A549 (cell line): ENCODE results near the gene GAK. TPM values are rescaled to one million over a fixed set of nuclear protein-coding genes. Genes with fewer than 3 reads are reported as not detected.

Source experiments
- ATAC-seq, 2 experiments: fragments of 200-7000 bp in 1 of 2; fragments of >200 bp in 1 of 2; cut with Nextera tagmentation in 1 of 2; cut with Tn5 transposase in 1 of 2; 3 replicates each; pipeline versions ENCODE4 v1.8.0 to v1.9.1; 2018 to 2020; ENCODE audit warnings: mild to moderate bottlenecking in 1 of 2, moderate library complexity in 1 of 2
- CTCF ChIA-PET: fragments of 300-600 bp; sonication (Branson Sonifier 250); formaldehyde crosslinking; extraction: SDS; loops from one replicate; lab custom pipeline; 2021; ENCODE audit warnings: antibody characterized with exemption, inconsistent platforms; lab: Yijun Ruan, JAX
- POLR2A ChIA-PET: fragments of 350-600 bp; formaldehyde crosslinking; extraction: SDS; loops from one replicate; lab custom pipeline; 2021; ENCODE audit warnings: antibody characterized with exemption, inconsistent platforms; lab: Yijun Ruan, JAX
- DNase-seq, 2 experiments: peaks; one replicate each; pipeline versions ENCODE4 v3.0.0 to v3.0.0-alpha.2; 2011 to 2016; ENCODE audit warnings: low read depth in 1 of 2, low spot score in 1 of 2
- FAIRE-seq: peaks from 2 replicates; lab custom pipeline; 2011; peaks lifted over from hg19 to GRCh38; lab: Jason Lieb, UNC
- H3K27ac ChIP-seq, 2 experiments: fragments of >200 bp; sonication (Bioruptor Twin); formaldehyde crosslinking; 3 replicates each; pipeline ENCODE4 v1.5.1; 2016 to 2017
- H3K4me1 ChIP-seq: fragments of >200 bp; sonication (Bioruptor Twin); formaldehyde crosslinking; 3 replicates; pipeline ENCODE4 v1.6.1; 2016
- H3K4me2 ChIP-seq: fragments of >200 bp; sonication (Bioruptor Twin); formaldehyde crosslinking; 3 replicates; pipeline ENCODE4 v1.6.1; 2016
- H3K4me3 ChIP-seq: fragments of >200 bp; sonication (Bioruptor Twin); formaldehyde crosslinking; 3 replicates; pipeline ENCODE4 v1.5.1; 2016
- H3K9me3 ChIP-seq: fragments of >200 bp; sonication (Bioruptor Twin); formaldehyde crosslinking; 3 replicates; pipeline ENCODE4 v1.6.1; 2016
- CEBPB ChIP-seq, 2 experiments: fragments of >200 bp in 1 of 2; sonication (Bioruptor Twin) in 1 of 2; formaldehyde crosslinking in 1 of 2; IDR thresholded peaks; 2 replicates each; pipeline ENCODE4 v1.6.1; 2012 to 2016
- CHD4 ChIP-seq: fragments of 200-600 bp; sonication (generic); IDR thresholded peaks from 2 replicates; pipeline ENCODE4 v1.6.1; 2016; ENCODE audit warnings: antibody characterized with exemption, mild to moderate bottlenecking, borderline replicate concordance
- EP300 ChIP-seq, 2 experiments: fragments of >200 bp; sonication (Bioruptor Twin); formaldehyde crosslinking; IDR thresholded peaks; 2 replicates in 1 of 2; 3 replicates in 1 of 2; pipeline ENCODE4 v1.6.1; 2016 to 2017
- FOSB ChIP-seq: fragments of 250-450 bp; sonication (Bioruptor Pico); IDR thresholded peaks from 2 replicates; pipeline ENCODE4 v1.5.0; 2020; ENCODE audit warnings: mild to moderate bottlenecking, moderate library complexity
- HDAC2 ChIP-seq: fragments of 200-600 bp; sonication (generic); IDR thresholded peaks from 2 replicates; pipeline ENCODE4 v1.6.1; 2016
- HOXA7 ChIP-seq: fragments of 250-450 bp; sonication (Bioruptor Pico); IDR thresholded peaks from 2 replicates; pipeline ENCODE4 v1.5.0; 2020; ENCODE audit warnings: mild to moderate bottlenecking, moderate library complexity
- MAFK ChIP-seq: fragments of 450-650 bp; IDR thresholded peaks from 2 replicates; pipeline ENCODE4 v1.6.1; 2014; ENCODE audit not compliant: partially characterized antibody
- NPAS2 ChIP-seq: fragments of 250-450 bp; sonication (Bioruptor Pico); IDR thresholded peaks from 2 replicates; pipeline ENCODE4 v1.8.0; 2022; ENCODE audit warnings: mild to moderate bottlenecking, moderate library complexity, borderline replicate concordance
- NR3C1 ChIP-seq: fragments of >200 bp; sonication (Bioruptor Twin); formaldehyde crosslinking; IDR thresholded peaks from 3 replicates; pipeline ENCODE4 v1.6.1; 2017
- POLR2AphosphoS2 ChIP-seq: conservative IDR thresholded peaks from 2 replicates; pipeline ENCODE4 v1.6.1; 2012; ENCODE audit warnings: low read length, improper control_type of control experiment, inconsistent platforms
- RARB ChIP-seq: fragments of 250-450 bp; sonication (Bioruptor Pico); IDR thresholded peaks from 2 replicates; pipeline ENCODE4 v1.8.0; 2021; ENCODE audit warnings: mild to moderate bottlenecking, moderate library complexity
- TFCP2L1 ChIP-seq: fragments of 250-450 bp; sonication (Bioruptor Pico); IDR thresholded peaks from 2 replicates; pipeline ENCODE4 v1.5.0; 2021; ENCODE audit warnings: mild to moderate bottlenecking
- ZNF302 ChIP-seq: fragments of 250-450 bp; sonication (Bioruptor Pico); IDR thresholded peaks from 2 replicates; pipeline ENCODE4 v1.9.0; 2021; ENCODE audit warnings: inconsistent platforms, mild to moderate bottlenecking, moderate library complexity
- WGBS: methylation state at CpG from one replicate; pipeline ENCODE4 v1.1.6; 2017; ENCODE audit errors: missing lambda C conversion rate; 5-methylcytosine and 5-hydroxymethylcytosine counted together
- polyA plus RNA-seq, 4 experiments: library from polyadenylated mRNA; depleted of rRNA in 3 of 4; stranded (reverse); fragments of >200 nt; fragmentation: RNase III in 1 of 4; extraction: RNeasy Plus Mini Kit Qiagen cat#74134 plus additional on column Dnase treatment in 1 of 4; gene quantifications; 2 replicates in 3 of 4; 3 replicates in 1 of 4; pipeline ENCODE4 v1.2.3, GENCODE V29; 2011 to 2017
- TF ChIP-seq, protein P1 (sequence below): fragments of 150-350 bp; IDR thresholded peaks from 2 replicates; pipeline ENCODE4 v1.6.1; 2014; ENCODE audit warnings: low read depth, mild to moderate bottlenecking, low read length
- TF ChIP-seq, protein P2 (sequence below): IDR thresholded peaks from 2 replicates; pipeline ENCODE4 v1.6.1; 2012; ENCODE audit warnings: low read depth, borderline replicate concordance
- TF ChIP-seq, protein P3 (sequence below): fragments of 200-600 bp; sonication (generic); IDR thresholded peaks from 2 replicates; pipeline ENCODE4 v1.6.1; 2016; ENCODE audit warnings: antibody characterized with exemption, mild to moderate bottlenecking, moderate library complexity
- TF ChIP-seq, protein P4 (sequence below): fragments of 450-650 bp; IDR thresholded peaks from 2 replicates; pipeline ENCODE4 v1.6.1; 2014; ENCODE audit warnings: antibody characterized with exemption
- TF ChIP-seq, protein P5 (sequence below): fragments of >200 bp; sonication (Bioruptor Twin); formaldehyde crosslinking; IDR thresholded peaks from 3 replicates; pipeline ENCODE4 v1.5.1; 2016
- TF ChIP-seq, protein P6 (sequence below): fragments of >200 bp; sonication (Bioruptor Twin); formaldehyde crosslinking; IDR thresholded peaks from 3 replicates; pipeline ENCODE4 v1.6.1; 2016

GAK gene
- polyA plus RNA-seq, 2 of the 4 experiments (the other 2 are of a cell fraction), result 13.8 to 34.3 TPM

DNA sequence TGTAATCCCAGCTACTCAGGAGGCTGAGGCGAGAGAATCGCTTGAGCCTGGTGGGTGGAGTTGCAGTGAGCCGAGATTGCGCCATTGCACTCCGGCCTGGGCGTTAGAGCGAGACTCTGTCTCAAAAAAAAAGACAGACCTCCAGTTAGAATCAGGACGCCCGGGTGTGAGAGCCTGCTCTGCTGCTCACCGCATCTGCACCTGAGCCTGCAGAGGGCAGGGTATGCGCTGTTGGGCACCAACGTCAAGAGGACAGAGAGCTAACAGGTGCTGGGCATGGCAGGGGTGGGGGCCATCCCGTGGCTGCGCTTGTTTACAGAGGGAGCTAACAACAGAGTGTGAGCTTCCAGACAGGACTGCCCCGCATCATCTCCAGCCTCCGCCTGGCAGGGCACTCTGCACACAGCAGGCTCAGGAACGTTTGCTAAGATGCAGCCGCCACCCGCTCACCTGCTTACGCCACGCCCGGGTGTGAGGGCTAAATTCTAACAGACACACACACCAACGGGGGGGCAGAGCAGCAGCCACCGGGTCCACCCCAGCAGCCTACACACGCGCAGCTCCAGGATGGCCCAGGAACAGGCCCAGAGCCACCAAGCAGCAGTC is 56.2 kb downstream of the GAK start (continued):
- TF ChIP-seq, protein P1, sequence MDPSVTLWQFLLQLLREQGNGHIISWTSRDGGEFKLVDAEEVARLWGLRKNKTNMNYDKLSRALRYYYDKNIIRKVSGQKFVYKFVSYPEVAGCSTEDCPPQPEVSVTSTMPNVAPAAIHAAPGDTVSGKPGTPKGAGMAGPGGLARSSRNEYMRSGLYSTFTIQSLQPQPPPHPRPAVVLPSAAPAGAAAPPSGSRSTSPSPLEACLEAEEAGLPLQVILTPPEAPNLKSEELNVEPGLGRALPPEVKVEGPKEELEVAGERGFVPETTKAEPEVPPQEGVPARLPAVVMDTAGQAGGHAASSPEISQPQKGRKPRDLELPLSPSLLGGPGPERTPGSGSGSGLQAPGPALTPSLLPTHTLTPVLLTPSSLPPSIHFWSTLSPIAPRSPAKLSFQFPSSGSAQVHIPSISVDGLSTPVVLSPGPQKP, result no peak
- TF ChIP-seq, protein P2, sequence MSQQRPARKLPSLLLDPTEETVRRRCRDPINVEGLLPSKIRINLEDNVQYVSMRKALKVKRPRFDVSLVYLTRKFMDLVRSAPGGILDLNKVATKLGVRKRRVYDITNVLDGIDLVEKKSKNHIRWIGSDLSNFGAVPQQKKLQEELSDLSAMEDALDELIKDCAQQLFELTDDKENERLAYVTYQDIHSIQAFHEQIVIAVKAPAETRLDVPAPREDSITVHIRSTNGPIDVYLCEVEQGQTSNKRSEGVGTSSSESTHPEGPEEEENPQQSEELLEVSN, result no peak
- no peak for TF ChIP-seq FOSB (CRISPR knock-in tag)
- TF ChIP-seq, all 56 proteins: peak for 0

DNA sequence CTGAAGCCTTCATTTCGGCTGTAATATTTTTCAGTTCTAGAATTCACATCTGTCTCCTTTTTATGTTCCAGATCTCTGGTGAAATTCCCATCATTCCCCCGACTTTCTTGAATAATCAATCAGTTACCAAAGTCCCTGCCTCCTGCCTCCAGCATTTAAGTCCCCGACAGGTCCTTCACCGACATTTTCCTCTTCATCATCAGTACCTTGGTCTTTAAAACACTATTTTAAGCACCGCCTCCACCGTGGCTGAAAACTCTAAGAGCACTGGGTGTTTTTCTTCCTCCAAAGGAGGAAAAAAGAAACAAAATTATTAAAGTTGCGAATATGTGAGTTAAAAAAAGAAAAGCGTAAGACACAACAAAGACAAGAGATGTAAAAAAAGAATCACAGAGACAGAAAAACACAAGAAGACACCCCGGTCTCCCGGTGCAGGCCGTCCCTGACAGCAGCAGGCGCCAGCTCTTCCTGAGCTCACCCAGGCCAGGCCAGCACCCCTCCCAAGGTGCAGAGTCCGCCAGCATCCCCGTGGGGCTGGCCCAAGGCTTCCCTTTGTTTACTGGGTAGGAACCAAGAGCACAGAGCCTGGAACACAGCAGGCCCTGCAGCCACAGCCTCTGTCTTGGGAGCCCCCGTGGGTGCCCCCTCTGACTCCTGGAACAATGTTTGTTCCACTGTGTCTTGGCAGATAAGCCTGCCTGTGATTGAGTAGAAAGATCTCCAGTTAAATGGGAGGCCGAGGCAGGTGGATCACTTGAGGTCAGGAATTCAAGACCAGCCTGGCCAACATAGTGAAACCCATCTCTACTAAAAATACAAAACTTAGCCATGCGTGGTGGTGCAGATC is 56.9 kb downstream of the GAK start:
- TF ChIP-seq NR3C1 (no peak), EP300 (IDR thresholded peaks at IDR 0.05) (no peak), NPAS2 (no peak), ZNF302 (no peak), FOSB (CRISPR knock-in tag) (no peak), CHD4 (no peak), HOXA7 (no peak), POLR2AphosphoS2 (no peak), RARB (CRISPR knock-in tag) (no peak), HDAC2 (no peak), TFCP2L1 (no peak), CEBPB (IDR thresholded peaks at IDR 0.05) (no peak), MAFK (no peak)
- TF ChIP-seq, protein P3, sequence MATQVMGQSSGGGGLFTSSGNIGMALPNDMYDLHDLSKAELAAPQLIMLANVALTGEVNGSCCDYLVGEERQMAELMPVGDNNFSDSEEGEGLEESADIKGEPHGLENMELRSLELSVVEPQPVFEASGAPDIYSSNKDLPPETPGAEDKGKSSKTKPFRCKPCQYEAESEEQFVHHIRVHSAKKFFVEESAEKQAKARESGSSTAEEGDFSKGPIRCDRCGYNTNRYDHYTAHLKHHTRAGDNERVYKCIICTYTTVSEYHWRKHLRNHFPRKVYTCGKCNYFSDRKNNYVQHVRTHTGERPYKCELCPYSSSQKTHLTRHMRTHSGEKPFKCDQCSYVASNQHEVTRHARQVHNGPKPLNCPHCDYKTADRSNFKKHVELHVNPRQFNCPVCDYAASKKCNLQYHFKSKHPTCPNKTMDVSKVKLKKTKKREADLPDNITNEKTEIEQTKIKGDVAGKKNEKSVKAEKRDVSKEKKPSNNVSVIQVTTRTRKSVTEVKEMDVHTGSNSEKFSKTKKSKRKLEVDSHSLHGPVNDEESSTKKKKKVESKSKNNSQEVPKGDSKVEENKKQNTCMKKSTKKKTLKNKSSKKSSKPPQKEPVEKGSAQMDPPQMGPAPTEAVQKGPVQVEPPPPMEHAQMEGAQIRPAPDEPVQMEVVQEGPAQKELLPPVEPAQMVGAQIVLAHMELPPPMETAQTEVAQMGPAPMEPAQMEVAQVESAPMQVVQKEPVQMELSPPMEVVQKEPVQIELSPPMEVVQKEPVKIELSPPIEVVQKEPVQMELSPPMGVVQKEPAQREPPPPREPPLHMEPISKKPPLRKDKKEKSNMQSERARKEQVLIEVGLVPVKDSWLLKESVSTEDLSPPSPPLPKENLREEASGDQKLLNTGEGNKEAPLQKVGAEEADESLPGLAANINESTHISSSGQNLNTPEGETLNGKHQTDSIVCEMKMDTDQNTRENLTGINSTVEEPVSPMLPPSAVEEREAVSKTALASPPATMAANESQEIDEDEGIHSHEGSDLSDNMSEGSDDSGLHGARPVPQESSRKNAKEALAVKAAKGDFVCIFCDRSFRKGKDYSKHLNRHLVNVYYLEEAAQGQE, result no peak
- TF ChIP-seq, protein P4, sequence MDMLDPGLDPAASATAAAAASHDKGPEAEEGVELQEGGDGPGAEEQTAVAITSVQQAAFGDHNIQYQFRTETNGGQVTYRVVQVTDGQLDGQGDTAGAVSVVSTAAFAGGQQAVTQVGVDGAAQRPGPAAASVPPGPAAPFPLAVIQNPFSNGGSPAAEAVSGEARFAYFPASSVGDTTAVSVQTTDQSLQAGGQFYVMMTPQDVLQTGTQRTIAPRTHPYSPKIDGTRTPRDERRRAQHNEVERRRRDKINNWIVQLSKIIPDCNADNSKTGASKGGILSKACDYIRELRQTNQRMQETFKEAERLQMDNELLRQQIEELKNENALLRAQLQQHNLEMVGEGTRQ, result no peak
- TF ChIP-seq, protein P1, result no peak
- TF ChIP-seq, protein P2, result no peak
- TF ChIP-seq, protein P5, sequence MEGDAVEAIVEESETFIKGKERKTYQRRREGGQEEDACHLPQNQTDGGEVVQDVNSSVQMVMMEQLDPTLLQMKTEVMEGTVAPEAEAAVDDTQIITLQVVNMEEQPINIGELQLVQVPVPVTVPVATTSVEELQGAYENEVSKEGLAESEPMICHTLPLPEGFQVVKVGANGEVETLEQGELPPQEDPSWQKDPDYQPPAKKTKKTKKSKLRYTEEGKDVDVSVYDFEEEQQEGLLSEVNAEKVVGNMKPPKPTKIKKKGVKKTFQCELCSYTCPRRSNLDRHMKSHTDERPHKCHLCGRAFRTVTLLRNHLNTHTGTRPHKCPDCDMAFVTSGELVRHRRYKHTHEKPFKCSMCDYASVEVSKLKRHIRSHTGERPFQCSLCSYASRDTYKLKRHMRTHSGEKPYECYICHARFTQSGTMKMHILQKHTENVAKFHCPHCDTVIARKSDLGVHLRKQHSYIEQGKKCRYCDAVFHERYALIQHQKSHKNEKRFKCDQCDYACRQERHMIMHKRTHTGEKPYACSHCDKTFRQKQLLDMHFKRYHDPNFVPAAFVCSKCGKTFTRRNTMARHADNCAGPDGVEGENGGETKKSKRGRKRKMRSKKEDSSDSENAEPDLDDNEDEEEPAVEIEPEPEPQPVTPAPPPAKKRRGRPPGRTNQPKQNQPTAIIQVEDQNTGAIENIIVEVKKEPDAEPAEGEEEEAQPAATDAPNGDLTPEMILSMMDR, result no peak
- TF ChIP-seq, protein P6, sequence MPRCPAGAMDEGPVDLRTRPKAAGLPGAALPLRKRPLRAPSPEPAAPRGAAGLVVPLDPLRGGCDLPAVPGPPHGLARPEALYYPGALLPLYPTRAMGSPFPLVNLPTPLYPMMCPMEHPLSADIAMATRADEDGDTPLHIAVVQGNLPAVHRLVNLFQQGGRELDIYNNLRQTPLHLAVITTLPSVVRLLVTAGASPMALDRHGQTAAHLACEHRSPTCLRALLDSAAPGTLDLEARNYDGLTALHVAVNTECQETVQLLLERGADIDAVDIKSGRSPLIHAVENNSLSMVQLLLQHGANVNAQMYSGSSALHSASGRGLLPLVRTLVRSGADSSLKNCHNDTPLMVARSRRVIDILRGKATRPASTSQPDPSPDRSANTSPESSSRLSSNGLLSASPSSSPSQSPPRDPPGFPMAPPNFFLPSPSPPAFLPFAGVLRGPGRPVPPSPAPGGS, result no peak
- TF ChIP-seq, all 56 proteins: peak for 0
- no peak for FAIRE-seq
- Histone ChIP-seq H3K9me3 (no peaks in the 10 kb centered on the region), H3K4me3 (no peak overlapping the region), H3K27ac (no peak overlapping the region), H3K4me2 (no peak overlapping the region), H3K4me1 (no peaks in the 10 kb centered on the region)
- no peak for ATAC-seq
- no peak for DNase-seq
- ChIA-PET CTCF (no interaction called here), POLR2A (no interaction called here)
- WGBS, result 89% methylated on average over 16 of the region's 17 CpGs
